HepG2 (cell line): ENCODE results near the gene NANOS1. TPM values are rescaled to one million over a fixed set of nuclear protein-coding genes. Genes with fewer than 3 reads are reported as not detected.

Experiments used
- ATAC-seq: fragments of 200-7000 bp; cut with Tn5 transposase; 3 replicates; pipeline ENCODE4 v1.9.1; 2020; ENCODE audit warnings: mild to moderate bottlenecking, moderate library complexity
- BruUV-seq: library from RNA; stranded (reverse); fragments of 400-500 nt; replicated peaks from 2 replicates; lab custom pipeline; 2021; lab: Mats Ljungman, UMichigan
- CTCF ChIA-PET: fragments of 300-600 bp; formaldehyde crosslinking; extraction: SDS; loops from one replicate; lab custom pipeline; 2021; ENCODE audit warnings: low total read pairs, inconsistent platforms, low intra/inter-chr PET ratio; lab: Yijun Ruan, JAX
- POLR2A ChIA-PET: fragments of 350-600 bp; sonication (Branson Sonifier 250); formaldehyde crosslinking; loops from one replicate; lab custom pipeline; 2020; ENCODE audit warnings: antibody characterized with exemption, inconsistent platforms; lab: Yijun Ruan, JAX
- DNase-seq: peaks from one replicate; pipeline ENCODE4 v3.0.0-alpha.2; 2015; ENCODE audit warnings: low spot score
- FAIRE-seq: peaks from 3 replicates; lab custom pipeline; 2011; peaks lifted over from hg19 to GRCh38; lab: Jason Lieb, UNC
- H2AFZ ChIP-seq: one replicate; pipeline ENCODE4 v1.6.1; 2011; ENCODE audit warnings: low read length, inconsistent platforms
- H3K27ac ChIP-seq: fragments of 300-600 bp; 3 replicates; pipeline ENCODE4 v1.8.0; 2011; ENCODE audit warnings: mixed run types, mild to moderate bottlenecking, mixed read lengths, low read length, inconsistent platforms; ENCODE audit not compliant: insufficient read depth; ENCODE audit errors: extremely low read length
- H3K27me3 ChIP-seq, 2 experiments: fragments of 200-600 bp in 1 of 2; 2 replicates in 1 of 2; 3 replicates in 1 of 2; pipeline versions ENCODE4 v1.6.0 to v1.8.0; 2011; ENCODE audit warnings: low read length in 2 of 2, mild to moderate bottlenecking in 2 of 2, moderate library complexity in 2 of 2, inconsistent platforms in 1 of 2; ENCODE audit not compliant: insufficient read depth in 2 of 2, control insufficient read depth in 1 of 2
- H3K36me3 ChIP-seq, 2 experiments: fragments of 200-600 bp in 1 of 2; replicated peaks in 1 of 2; 2 replicates in 1 of 2; 3 replicates in 1 of 2; pipeline versions ENCODE4 v1.5.1 to v1.8.0; 2011; ENCODE audit warnings: low read length in 2 of 2, inconsistent platforms in 1 of 2; ENCODE audit not compliant: insufficient read depth in 2 of 2, control insufficient read depth in 1 of 2
- H3K4me1 ChIP-seq: 2 replicates; pipeline ENCODE4 v1.5.1; 2012; ENCODE audit warnings: low read length, inconsistent platforms; ENCODE audit not compliant: insufficient read depth
- H3K4me2 ChIP-seq: 2 replicates; pipeline ENCODE4 v1.6.0; 2011; ENCODE audit warnings: low read depth, low read length, inconsistent platforms
- H3K4me3 ChIP-seq, 3 experiments: fragments of 200-600 bp in 1 of 3; sonication (generic), shearing (Covaris generic) in 1 of 3; replicated peaks in 1 of 3; 2 replicates each; pipeline ENCODE4 v1.5.1; 2011 to 2016; ENCODE audit warnings: low read length in 3 of 3, inconsistent platforms in 2 of 3, low read depth in 2 of 3, mild to moderate bottlenecking in 2 of 3, control low read depth in 1 of 3, mixed read lengths in 1 of 3; ENCODE audit not compliant: insufficient read depth in 1 of 3
- H3K79me2 ChIP-seq: one replicate; pipeline ENCODE4 v1.6.1; 2011; ENCODE audit warnings: low read length, inconsistent platforms; ENCODE audit not compliant: insufficient read depth
- H3K9ac ChIP-seq: 2 replicates; pipeline ENCODE4 v1.6.0; 2011; ENCODE audit warnings: mild to moderate bottlenecking, low read depth, low read length, inconsistent platforms; ENCODE audit not compliant: insufficient read depth
- H3K9me3 ChIP-seq: 2 replicates; pipeline ENCODE4 v1.5.1; 2012; ENCODE audit warnings: mild to moderate bottlenecking, low read length
- H4K20me1 ChIP-seq: 2 replicates; pipeline ENCODE4 v1.6.0; 2011; ENCODE audit warnings: inconsistent platforms, mild to moderate bottlenecking, low read length, moderate library complexity; ENCODE audit not compliant: insufficient read depth
- CREB1 ChIP-seq, 2 experiments: fragments of 450-650 bp in 1 of 2; IDR thresholded peaks; 2 replicates each; pipeline ENCODE4 v1.6.1; 2016 to 2017; ENCODE audit warnings: control low read depth in 1 of 2, mild to moderate bottlenecking in 1 of 2, missing compliant biosample characterization in 1 of 2, missing genetic modification characterization in 1 of 2
- GRHL1 ChIP-seq: sonication (generic); formaldehyde crosslinking; conservative IDR thresholded peaks from 2 replicates; pipeline ENCODE4 v1.8.0; 2022; ENCODE audit warnings: missing genetic modification reagents
- HNRNPL ChIP-seq: fragments of 200-400 bp; formaldehyde crosslinking; IDR thresholded peaks from 2 replicates; pipeline ENCODE4 v1.6.1; 2017; ENCODE audit warnings: mild to moderate bottlenecking, low read depth, low read length
- SOX13 ChIP-seq, 3 experiments: fragments of 450-650 bp in 1 of 3; sonication (generic) in 1 of 3; formaldehyde crosslinking in 1 of 3; IDR thresholded peaks in 2 of 3; conservative IDR thresholded peaks in 1 of 3; 2 replicates each; pipeline versions ENCODE4 v1.5.0 to v1.6.1; 2016 to 2020; ENCODE audit warnings: antibody characterized with exemption in 1 of 3, mild to moderate bottlenecking in 1 of 3, missing compliant biosample characterization in 1 of 3, missing genetic modification reagents in 1 of 3, moderate library complexity in 1 of 3
- ZNF281 ChIP-seq: sonication (generic); formaldehyde crosslinking; IDR thresholded peaks from 2 replicates; pipeline ENCODE4 v1.4.0; 2020; ENCODE audit warnings: missing genetic modification reagents, borderline replicate concordance
- WGBS: methylation state at CpG from one replicate; pipeline ENCODE4 v1.1.6; 2017; ENCODE audit warnings: low lambda C conversion rate; 5-methylcytosine and 5-hydroxymethylcytosine counted together
- in situ Hi-C: cut with HindIII; loops from 2 replicates; pipeline ENCODE4 v1.10.0; 2017; ENCODE audit warnings: low pct_unique_long_range_greater_than_20kb; ENCODE audit not compliant: extremely low pct_ligation_motif_present
- intact Hi-C: fragments of 100-400 bp; cut with micrococcal nuclease; formaldehyde crosslinking; loops from one replicate; pipeline ENCODE4 v1.10.0; 2022; ENCODE audit not compliant: unreplicated experiment
- polyA plus RNA-seq, 8 experiments: library from polyadenylated mRNA; depleted of rRNA in 3 of 8; stranded (reverse) in 7 of 8; unstranded in 1 of 8; fragments of >200 nt; fragmentation: Illumina TruSeq in 4 of 8; extraction: Trizol in 4 of 8; gene quantifications; 2 replicates each; pipeline versions ENCODE4 v1.2.1 to v1.2.3, GENCODE V29; 2011 to 2016; ENCODE audit warnings: low read depth in 4 of 8, missing spikeins in 1 of 8, mixed read lengths in 1 of 8; ENCODE audit not compliant: insufficient read depth in 1 of 8
- total RNA-seq, 5 experiments: library from RNA; depleted of rRNA; stranded (reverse); fragments of >200 nt; fragmentation: Illumina TruSeq; extraction: Trizol; gene quantifications; 2 replicates each; pipeline ENCODE4 v1.2.3, GENCODE V29; 2016; ENCODE audit warnings: low read depth in 1 of 5

NANOS1 gene
- total and polyA plus RNA-seq, 2 of the 13 experiments (the other 11 are each of a cell fraction or from before 2014, with no cell fraction given): 1.7 to 2.2 TPM

DNA sequence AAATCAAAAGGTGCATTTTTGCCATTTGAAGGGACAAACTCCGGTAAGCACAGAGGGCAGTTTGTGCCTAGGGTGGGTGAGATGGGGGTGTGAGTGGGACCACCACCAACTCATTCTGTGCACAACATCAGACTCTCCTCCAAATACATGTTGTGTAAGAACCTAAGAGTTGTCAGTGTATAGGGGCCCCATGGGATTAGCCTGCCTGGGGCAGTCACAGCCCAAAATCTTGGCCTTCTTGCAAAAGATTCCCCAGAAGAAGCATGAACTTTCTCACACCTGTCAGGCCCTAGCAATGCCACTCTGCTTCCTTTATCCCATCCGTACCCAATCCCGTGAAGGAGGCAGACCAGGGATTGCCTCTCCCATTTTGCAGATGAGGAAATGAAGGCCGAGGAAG is 47.1 kb upstream of the NANOS1 start:
- ChIA-PET CTCF (no interaction called here), POLR2A (no interaction called here)
- H3K9me3 ChIP-seq: peaks cover 6% of the 10 kb centered on the region; the same call in 1 of the 2 replicates
- peaks cover 0 to 14% of the 10 kb centered on the region in 2 experiments; a peak in 3 of 5 replicates for H3K27me3 ChIP-seq
- no peaks in the 10 kb centered on the region for H4K20me1 ChIP-seq
- intact Hi-C loops (no loop called here), in situ Hi-C loops (no loop called here)
- 39% methylated on average over 4 of the region's 4 CpGs for WGBS
- no peak overlapping the region for H2AFZ ChIP-seq
- no peak for ATAC-seq
- no peak for FAIRE-seq
- DNase-seq: no peak
- no peak overlapping the region for H3K9ac ChIP-seq
- no peaks in the 10 kb centered on the region for H3K79me2 ChIP-seq
- no peaks in the 10 kb centered on the region for H3K36me3 ChIP-seq
- H3K4me1 ChIP-seq: no peaks in the 10 kb centered on the region
- no peak overlapping the region for H3K4me2 ChIP-seq
- no peak overlapping the region for H3K27ac ChIP-seq
- no peak overlapping the region for H3K4me3 ChIP-seq
- BruUV-seq: no TSS peak
- TF ChIP-seq HNRNPL (no peak), CREB1 (IDR thresholded peaks at IDR 0.05) (no peak), CREB1 (CRISPR knock-in tag; IDR thresholded peaks at IDR 0.05) (no peak)
- TF ChIP-seq, all 625 proteins: peak for 0

GRCh38 chr10:118983263-118983662 is 46.3 kb upstream of the NANOS1 start:
- H3K4me1 ChIP-seq: no peaks in the 10 kb centered on the region
- TF ChIP-seq ZNF281 (peak; percentile 53; the same call in 1 of the 2 replicates), SOX13 (IDR thresholded peaks at IDR 0.05) (no peak), SOX13 (CRISPR knock-in tag; conservative IDR thresholded peaks at IDR 0.05 in 1 of 2, IDR thresholded peaks at IDR 0.05 in 1 of 2) (peak in 1 of 2 experiments; percentile 21; a peak in 1 of 4 replicates), GRHL1 (CRISPR knock-in tag) (no peak)
- peaks cover 6% of the 10 kb centered on the region; the same call in 1 of the 2 replicates for H3K9me3 ChIP-seq
- CTCF ChIA-PET: no interaction called here
- WGBS: 15% methylated on average over 1 of the region's 1 CpG
- peak; percentile 64 for ATAC-seq
- H2AFZ ChIP-seq: no peak overlapping the region
- H3K4me3 ChIP-seq: no peak overlapping the region
- no peak overlapping the region for H3K27ac ChIP-seq
- H3K36me3 ChIP-seq: no peaks in the 10 kb centered on the region
- H3K4me2 ChIP-seq: no peak overlapping the region
- peaks cover 0 to 14% of the 10 kb centered on the region in 2 experiments; a peak in 3 of 5 replicates for H3K27me3 ChIP-seq
- peak; percentile 54 for FAIRE-seq
- no peaks in the 10 kb centered on the region for H3K79me2 ChIP-seq
- in situ Hi-C loops (no loop called here), intact Hi-C loops (no loop called here)
- BruUV-seq: no TSS peak
- H4K20me1 ChIP-seq: no peaks in the 10 kb centered on the region
- no peak overlapping the region for H3K9ac ChIP-seq
- peak; percentile 19 for DNase-seq
- POLR2A ChIA-PET: no interaction called here
